Stimulated activated CD8-positive, alpha-beta memory T cell treated with anti-CD3 and anti-CD28 coated beads, Interleukin-7, amount 100 ng/mL, for 48 hours (primary cell): Measurements from ENCODE around the gene CACNA1I.
A peak's percentile ranks its signal among the peaks of the same experiment; 100 is the strongest.
"Not testable (repeated sequence)": the region's sequence is repeated elsewhere in the genome, so short reads cannot be mapped to it uniquely, and the experiment has no call there.

Experiments used
- DNase-seq, 2 donors: peaks; one replicate each; pipeline ENCODE4 v3.0.0-alpha.2; 2020; ENCODE audit warnings: low read depth in 1 of 2; ENCODE audit errors: extremely low read depth in 1 of 2

CACNA1I gene

DNA sequence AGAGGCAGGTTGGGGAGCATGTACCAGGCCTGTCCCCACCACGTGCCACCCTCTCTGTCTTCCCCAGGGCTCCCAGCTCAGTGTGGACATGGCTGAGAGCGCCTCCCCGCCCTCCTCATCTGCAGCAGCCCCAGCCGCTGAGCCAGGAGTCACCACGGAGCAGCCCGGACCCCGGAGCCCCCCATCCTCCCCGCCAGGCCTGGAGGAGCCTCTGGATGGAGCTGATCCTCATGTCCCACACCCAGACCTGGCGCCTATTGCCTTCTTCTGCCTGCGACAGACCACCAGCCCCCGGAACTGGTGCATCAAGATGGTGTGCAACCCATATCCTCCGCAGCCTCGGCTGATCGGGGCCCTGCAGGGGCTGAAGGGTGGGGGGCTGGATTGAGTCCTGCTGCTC lies at the start of gene CACNA1I:
CACNA1I (plus strand) TSS at position 89 of the 400 bp plus-strand sequence; CDS start at position 89, 0 bp downstream.
- no peak for DNase-seq

DNA sequence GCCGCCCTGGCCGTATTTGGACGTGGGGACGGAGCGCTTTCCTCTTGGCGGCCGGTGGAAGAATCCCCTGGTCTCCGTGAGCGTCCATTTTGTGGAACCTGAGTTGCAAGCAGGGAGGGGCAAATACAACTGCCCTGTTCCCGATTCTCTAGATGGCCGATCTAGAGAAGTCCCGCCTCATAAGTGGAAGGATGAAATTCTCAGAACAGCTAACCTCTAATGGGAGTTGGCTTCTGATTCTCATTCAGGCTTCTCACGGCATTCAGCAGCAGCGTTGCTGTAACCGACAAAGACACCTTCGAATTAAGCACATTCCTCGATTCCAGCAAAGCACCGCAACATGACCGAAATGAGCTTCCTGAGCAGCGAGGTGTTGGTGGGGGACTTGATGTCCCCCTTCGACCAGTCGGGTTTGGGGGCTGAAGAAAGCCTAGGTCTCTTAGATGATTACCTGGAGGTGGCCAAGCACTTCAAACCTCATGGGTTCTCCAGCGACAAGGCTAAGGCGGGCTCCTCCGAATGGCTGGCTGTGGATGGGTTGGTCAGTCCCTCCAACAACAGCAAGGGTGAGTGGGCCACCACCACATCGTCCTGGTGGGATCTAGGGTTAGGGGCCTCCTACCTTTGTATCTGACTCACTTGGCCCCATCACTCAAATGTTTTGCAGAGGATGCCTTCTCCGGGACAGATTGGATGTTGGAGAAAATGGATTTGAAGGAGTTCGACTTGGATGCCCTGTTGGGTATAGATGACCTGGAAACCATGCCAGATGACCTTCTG lies 49.3 kb upstream of the CACNA1I start:
- DNase-seq = not testable (repeated sequence)

- not testable (repeated sequence) for DNase-seq
Measured at GRCh38 chr22:39522091-39522490, 48.5 kb upstream of the CACNA1I start.

- DNase-seq = no peak
Measured at GRCh38 chr22:39522567-39523300, 47.8 kb upstream of the CACNA1I start.

DNA sequence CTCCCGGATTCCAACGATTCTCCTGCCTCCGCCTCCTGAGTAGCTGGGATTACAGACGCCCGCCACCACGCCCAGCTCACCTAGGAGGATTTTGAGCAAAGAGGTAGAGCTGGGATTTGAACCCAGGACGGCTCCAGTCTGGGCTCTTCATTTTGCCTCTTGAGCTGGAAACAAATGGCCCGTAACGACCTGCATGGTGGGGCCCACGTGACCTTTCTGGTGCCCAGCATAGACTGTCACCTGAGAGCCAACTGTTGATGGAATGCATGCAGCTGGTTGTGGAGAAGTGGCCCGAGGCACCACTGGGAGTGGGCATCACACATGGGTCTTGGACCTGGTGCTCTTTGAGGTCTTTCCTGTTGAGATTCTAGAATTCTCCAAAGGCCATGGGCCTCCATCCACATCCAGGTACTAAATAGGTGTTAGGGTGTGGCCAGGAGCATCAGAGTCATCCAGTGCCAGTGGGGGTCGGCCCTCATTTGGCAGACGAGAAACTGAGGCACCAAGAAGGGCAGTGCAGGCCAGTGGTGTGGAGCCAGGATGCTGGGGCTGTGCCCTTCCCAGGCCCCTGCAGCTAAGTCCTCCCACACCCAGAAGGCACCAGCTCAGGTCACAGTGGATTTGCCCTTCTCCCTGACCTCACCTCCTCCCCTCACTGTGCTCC lies 46.3 kb upstream of the CACNA1I start:
- DNase-seq = no peak

DNA sequence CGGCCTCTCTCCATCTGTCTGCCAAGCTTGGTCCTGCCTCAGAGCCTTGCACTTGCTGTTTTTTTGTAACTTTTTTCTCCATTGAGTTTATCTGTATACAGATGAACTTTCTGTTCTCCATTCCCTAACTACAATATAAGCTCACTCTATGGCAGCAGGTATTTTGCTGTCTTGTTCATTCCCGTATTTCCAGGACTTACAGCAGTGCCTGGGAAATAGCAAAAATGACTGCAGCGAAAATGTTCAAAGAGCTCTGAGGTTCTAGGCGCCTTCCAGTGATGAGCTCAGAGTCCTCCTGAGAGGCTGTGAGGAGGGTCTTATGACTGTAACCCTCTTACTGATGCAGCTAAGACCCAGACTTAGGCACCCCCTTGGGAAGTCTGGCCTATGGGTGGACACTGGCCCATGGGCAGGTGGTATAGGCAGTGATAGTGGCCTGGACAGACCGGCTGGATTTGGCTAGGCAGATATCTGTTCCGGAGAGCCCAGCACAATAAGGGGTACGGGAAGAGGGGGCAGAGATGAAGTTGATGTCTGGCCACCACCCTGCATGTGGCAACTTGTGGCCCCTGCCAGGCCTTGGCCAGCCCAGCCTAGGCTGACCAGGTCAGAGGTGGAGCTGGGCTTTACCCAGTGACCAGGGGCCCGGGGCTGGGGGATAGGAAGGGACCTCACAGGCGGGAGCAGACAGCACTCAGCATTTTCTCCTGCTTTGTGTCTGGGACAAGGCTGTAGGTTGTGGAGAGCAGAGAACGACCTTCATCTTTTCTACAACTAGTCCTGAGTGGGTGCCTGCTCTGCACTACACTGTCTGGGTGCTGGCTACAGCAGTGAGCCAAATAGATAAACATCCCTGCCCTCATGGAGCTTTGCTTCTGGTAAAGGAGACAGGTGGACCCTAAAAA lies 45.5 kb upstream of the CACNA1I start:
- DNase-seq = no peak

- no peak for DNase-seq
Measured at GRCh38 chr22:39525658-39525975, 44.9 kb upstream of the CACNA1I start.

DNA sequence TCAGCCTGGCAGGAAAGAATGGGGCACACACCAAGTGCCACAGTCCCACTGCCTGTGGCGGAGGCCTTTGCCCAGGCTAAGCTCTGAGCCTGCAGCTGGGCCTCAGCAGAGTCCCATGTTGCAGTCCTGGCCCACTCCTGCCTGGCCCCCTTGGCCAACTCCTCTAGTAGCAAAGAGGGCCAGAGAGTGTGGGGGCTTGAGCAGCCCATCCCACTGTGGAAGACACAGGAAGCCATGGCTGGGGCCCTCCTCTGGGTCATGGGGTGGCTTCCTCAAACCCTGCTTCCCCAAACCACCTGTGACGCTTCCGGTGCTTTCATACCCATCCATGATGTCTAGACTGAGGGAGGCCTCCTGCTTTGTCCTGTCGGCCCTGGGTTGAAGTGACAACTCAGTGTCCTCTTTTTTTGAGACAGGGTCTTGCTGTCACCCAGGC lies 43.8 kb upstream of the CACNA1I start:
- no peak for DNase-seq

DNA sequence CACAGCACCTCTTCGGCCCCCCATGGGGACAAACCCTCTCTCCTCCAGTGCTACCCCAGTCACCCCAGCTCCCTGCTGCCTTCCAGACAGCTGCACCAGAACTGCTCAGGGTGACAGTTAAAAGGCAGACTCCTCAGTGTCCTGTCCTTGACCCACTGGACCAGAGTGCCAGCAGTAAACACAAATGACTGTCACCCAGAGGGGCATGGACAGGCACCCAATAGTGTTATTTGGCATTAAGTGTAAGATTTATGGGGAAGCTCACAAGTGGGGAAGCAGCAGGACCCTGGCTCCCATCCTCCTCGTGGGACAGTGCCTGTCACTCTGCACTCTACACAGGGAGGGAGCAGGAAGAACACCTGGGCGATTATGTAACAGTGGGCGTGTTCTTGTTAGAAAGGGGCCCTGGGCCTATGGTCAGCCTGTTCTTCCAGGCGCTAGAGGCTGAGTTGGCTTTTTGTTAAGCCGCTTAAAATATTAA lies 43.0 kb upstream of the CACNA1I start:
- DNase-seq = no peak

DNA sequence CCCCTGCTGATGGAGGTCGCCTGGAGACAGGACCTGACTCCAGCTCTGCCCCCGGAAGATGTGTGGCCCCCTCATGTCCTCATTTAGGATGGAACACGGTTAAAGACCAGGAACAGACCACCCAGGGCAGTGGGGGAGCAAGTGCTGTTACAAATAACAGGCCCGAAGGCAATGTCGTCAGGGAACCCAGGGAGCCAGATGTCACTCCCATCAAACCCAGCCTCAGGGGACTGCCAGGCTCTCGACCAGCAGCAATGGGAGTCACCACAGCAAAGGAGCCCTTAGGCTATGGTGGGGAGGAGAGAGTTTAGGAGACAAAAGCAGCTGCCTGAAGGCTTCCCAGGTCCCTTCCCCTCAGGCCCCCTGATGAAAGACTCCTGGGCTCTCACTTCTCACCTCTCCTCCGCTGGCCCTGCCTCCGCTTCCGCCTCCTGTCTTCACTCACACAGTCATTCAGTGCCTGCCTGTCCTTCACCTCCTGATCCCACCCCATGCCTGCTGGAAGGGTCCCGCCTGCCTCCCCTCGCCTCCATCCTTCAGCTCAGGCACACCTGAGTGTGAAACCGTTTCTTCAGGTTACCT lies 42.4 kb upstream of the CACNA1I start:
- DNase-seq = no peak

- peak; percentile 78 to 80 for DNase-seq
Measured at GRCh38 chr22:39528681-39529486, 41.7 kb upstream of the CACNA1I start.

DNA sequence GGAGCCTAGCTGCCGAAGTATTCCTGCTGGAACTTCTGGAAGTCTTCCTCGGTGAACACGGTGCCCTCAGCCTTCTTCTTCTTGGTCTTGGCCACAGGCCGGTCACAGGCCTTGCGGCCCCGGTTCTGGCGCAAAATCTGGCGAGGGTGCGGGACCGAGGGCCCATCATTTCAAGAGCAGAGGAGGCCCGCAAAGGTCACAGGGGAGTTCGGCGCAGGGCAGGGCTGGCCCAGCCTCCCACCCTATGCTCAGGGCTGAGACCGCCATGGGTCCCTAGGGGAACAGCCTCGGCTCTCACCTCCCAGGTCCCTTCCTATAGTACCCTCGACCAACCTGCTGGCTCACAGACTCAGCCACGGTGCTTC lies 41.1 kb upstream of the CACNA1I start:
- no peak for DNase-seq

- no peak for DNase-seq
Measured at GRCh38 chr22:39530116-39530515, 40.4 kb upstream of the CACNA1I start.

- DNase-seq = no peak
Measured at GRCh38 chr22:39530692-39531331, 39.7 kb upstream of the CACNA1I start.

- peak; percentile 97 to 100 for DNase-seq
Measured at GRCh38 chr22:39532215-39533073, 38.1 kb upstream of the CACNA1I start, which contains the start of gene RPS19BP1. TSS of gene RPS19BP1 (minus strand) at chr22:39532748. CDS start at chr22:39532738, 10 bp downstream.

GRCh38 chr22:39534092-39534506 lies 36.5 kb upstream of the CACNA1I start:
- DNase-seq = no peak

DNA sequence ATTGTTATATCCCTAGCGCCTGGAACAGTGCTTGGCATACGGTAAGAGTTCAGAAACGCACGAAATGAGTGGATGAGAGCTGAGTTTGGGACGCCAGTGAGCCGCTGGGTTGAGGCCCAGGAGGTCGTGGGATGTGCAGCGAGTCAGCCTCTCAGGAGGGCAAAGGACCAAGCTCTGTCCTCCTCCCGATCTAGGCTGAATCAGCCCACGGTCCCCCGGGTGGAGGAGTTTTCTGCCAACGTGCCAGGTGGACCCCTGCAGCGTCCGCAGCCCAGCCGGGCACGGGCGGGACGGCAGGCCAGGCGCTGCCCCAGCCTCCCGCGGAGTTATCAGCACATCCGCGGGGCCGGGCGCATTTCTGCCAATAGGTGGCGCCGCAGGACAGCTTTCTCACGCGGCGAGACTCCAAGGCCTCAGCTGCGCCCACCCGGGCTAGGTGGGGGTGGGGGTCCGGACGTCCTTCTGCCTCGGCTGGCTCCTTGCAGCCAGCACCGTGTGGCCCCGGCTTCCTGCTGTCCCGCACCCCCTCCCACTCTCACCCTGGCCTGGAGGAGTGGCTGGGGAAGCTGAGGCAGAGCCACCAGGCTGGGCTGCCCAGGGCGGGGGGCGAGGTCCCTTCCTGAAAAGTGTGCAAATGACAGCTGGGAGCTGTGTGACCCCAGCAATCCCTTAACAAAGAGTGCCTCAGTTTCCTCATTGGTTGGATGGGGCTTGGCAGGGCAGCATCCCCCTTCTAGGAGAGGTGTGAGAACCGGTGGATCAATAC lies 35.8 kb upstream of the CACNA1I start:
- DNase-seq = peak in 1 of 2 donors; percentile 66
